Astrocyte (in vitro differentiated cells and primary cell): ENCODE results near the gene OPN3.

Experiments used
- CTCF ChIP-seq: IDR thresholded peaks from 2 replicates; pipeline ENCODE4 v1.5.1; 2011; ENCODE audit warnings: low read depth, mild to moderate bottlenecking, inconsistent platforms, low read length, moderate library complexity; ENCODE audit not compliant: insufficient read depth
- EZH2 ChIP-seq: IDR thresholded peaks from 2 replicates; pipeline ENCODE4 v1.6.1; 2012; ENCODE audit warnings: mild to moderate bottlenecking, low read length, inconsistent platforms; ENCODE audit not compliant: insufficient read depth

DNA sequence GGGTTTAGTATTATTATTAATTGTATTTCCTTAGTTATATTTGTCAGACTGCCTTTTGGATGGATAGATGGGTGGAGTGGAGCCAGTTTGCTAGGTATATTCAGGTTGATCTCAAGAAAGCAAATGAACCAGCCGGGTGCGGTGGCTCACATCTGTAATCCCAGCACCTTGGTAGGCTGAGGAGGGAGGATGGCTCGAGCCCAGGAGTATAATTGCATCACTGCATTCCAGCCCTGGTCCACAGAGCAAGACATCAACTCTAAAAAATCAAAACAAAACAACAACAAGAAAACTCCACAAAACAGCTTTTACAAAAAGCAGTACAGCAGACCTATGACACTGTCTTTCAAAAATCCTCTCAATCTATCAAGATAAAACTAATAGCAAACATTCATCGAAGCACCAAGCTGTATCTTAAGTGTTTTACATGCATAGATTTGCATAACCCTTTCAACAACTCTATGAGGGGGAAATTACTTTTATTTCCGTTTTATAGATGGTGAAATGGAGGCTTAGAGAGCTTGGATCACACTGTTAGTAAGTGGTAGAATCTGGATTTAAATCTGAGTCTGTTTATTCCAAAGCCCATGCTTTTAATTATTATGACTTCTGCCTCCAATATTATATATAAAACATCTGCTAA, 82.5 kb downstream of the OPN3 start:
- TF ChIP-seq CTCF: no peak
- TF ChIP-seq EZH2: no peak
